Stimulated activated CD8-positive, alpha-beta memory T cell treated with anti-CD3 and anti-CD28 coated beads, Interleukin-2, amount 100 ng/mL, for 1 hour (primary cell): ENCODE measurements around the gene TRAK1.
"Not testable (repeated sequence)": the region's sequence is repeated elsewhere in the genome, so short reads cannot be mapped to it uniquely, and the experiment has no call there.

ENCODE experiments used
- DNase-seq, 2 donors: peaks; one replicate each; pipeline ENCODE4 v3.0.0-alpha.2; 2020; ENCODE audit warnings: low read depth in 2 of 2

TRAK1 gene

GRCh38 chr3:42090973-42091731 is at the start of gene TRAK1:
TRAK1 (plus strand) TSS chr3:42091357; CDS start chr3:42091470, 113 bp downstream.
- DNase-seq: no peak

- DNase-seq: no peak
Measured at GRCh38 chr3:42042747-42043098, 48.4 kb upstream of the TRAK1 start.

- no peak for DNase-seq
Measured at GRCh38 chr3:42043099-42043813, 47.9 kb upstream of the TRAK1 start.

- DNase-seq: no peak
Measured at GRCh38 chr3:42045708-42046243, 45.4 kb upstream of the TRAK1 start.

- DNase-seq: not testable (repeated sequence)
Measured at GRCh38 chr3:42048526-42048925, 42.6 kb upstream of the TRAK1 start.

GRCh38 chr3:42050126-42050525 is 41.0 kb upstream of the TRAK1 start:
- no peak for DNase-seq

GRCh38 chr3:42051384-42052131 is 39.6 kb upstream of the TRAK1 start:
- DNase-seq: no peak

- no peak for DNase-seq
Measured at GRCh38 chr3:42052132-42052483, 39.0 kb upstream of the TRAK1 start.

- DNase-seq: no peak
Measured at GRCh38 chr3:42052484-42053351, 38.4 kb upstream of the TRAK1 start.

- no peak for DNase-seq
Measured at GRCh38 chr3:42053476-42053875, 37.7 kb upstream of the TRAK1 start.

- DNase-seq: no peak
Measured at GRCh38 chr3:42055291-42055690, 35.9 kb upstream of the TRAK1 start.

- no peak for DNase-seq
Measured at GRCh38 chr3:42056840-42057239, 34.3 kb upstream of the TRAK1 start.

GRCh38 chr3:42057561-42058211 is 33.5 kb upstream of the TRAK1 start:
- DNase-seq: no peak

GRCh38 chr3:42061025-42061712 is 30.0 kb upstream of the TRAK1 start:
- no peak for DNase-seq

GRCh38 chr3:42061713-42062380 is 29.3 kb upstream of the TRAK1 start:
- no peak for DNase-seq

- DNase-seq: no peak
Measured at GRCh38 chr3:42062464-42062863, 28.7 kb upstream of the TRAK1 start.

GRCh38 chr3:42063888-42064287 is 27.3 kb upstream of the TRAK1 start:
- no peak for DNase-seq

- no peak for DNase-seq
Measured at GRCh38 chr3:42066516-42067181, 24.5 kb upstream of the TRAK1 start.

- no peak for DNase-seq
Measured at GRCh38 chr3:42067326-42067725, 23.8 kb upstream of the TRAK1 start.
